ENCODE measurements around the gene USP33. TPM values are rescaled to one million over a fixed set of nuclear protein-coding genes. Genes with fewer than 3 reads are reported as not detected.

Gene USP33
- total and polyA plus RNA-seq, 9 of the 15 experiments (the other 6 are each of a cell fraction or from before 2014, with no cell fraction given), result 22.4 to 83.5 (median 44.7) TPM

GRCh38 chr1:77655431-77655974 lies 104.1 kb downstream of the USP33 start:
- Histone ChIP-seq H4K20me1 (replicated peaks; ENCODE audit: control insufficient read depth, insufficient read depth, low read length) (no peaks in the 10 kb centered on the region), H3K9ac (ENCODE audit: insufficient read depth in 1 of 2, low read depth in 2 of 2, low read length in 2 of 2) (no peak overlapping the region), H2AFZ (ENCODE audit: low read depth, low read length) (no peak overlapping the region), H3K27me3 (ENCODE audit: control insufficient read depth in 2 of 2, insufficient read depth in 2 of 2, low read length in 2 of 2) (no peaks in the 10 kb centered on the region), H3K4me1 (replicated peaks in 1 of 2; ENCODE audit: control insufficient read depth in 2 of 2, insufficient read depth in 2 of 2, low read length in 2 of 2) (no peaks in the 10 kb centered on the region), H3K4me3 (no peak overlapping the region), H3K9me1 (ENCODE audit: control insufficient read depth, insufficient read depth, low read length) (no peaks in the 10 kb centered on the region), H3K27ac (ENCODE audit: extremely low read depth, low read depth, low read length) (peak overlapping the region; percentile 3; the same call in 1 of the 3 replicates), H3K36me3 (ENCODE audit: control insufficient read depth, insufficient read depth, low read length) (no peaks in the 10 kb centered on the region; the same call in 2 of the 3 replicates), H3K9me3 (replicated peaks; ENCODE audit: control insufficient read depth, insufficient read depth, low read depth, low read length) (peaks cover 4% of the 10 kb centered on the region; the same call in 1 of the 2 replicates), H3K4me2 (ENCODE audit: insufficient read depth, low read length) (no peak overlapping the region), H3K79me2 (ENCODE audit: control insufficient read depth, insufficient read depth, low read length) (peaks cover 89% of the 10 kb centered on the region)
- peak; percentile 32 for FAIRE-seq
- ATAC-seq, result peak; percentile 57; the same call in 2 of the 3 replicates
- in situ Hi-C loops (cut with MboI) (no loop called here), intact Hi-C loops (cut with micrococcal nuclease) (no loop called here)
- DNase-seq (ENCODE audit: extremely low read depth in 1 of 4, low spot score in 3 of 4), result no peak
- WGBS (ENCODE audit: insufficient coverage, low coverage, missing lambda C conversion rate), result 33% methylated on average over 2 of the region's 2 CpGs
- TF ChIP-seq NFIC (IDR thresholded peaks at IDR 0.05) (peak; percentile 44), TGIF2 (CRISPR knock-in tag; IDR thresholded peaks at IDR 0.05) (no peak), ATF7 (IDR thresholded peaks at IDR 0.05) (peak; percentile 19; the same call in 1 of the 2 replicates), RAD51 (IDR thresholded peaks at IDR 0.05; ENCODE audit: borderline replicate concordance, low read depth) (no peak)
- CTCF ChIA-PET (ENCODE audit: low intra/inter-chr PET ratio), result no interaction called here
- POLR2A ChIA-PET, result interaction anchor here (1.2 to 1.8 kb wide), 2 partner anchors 14 to 15 kb away, joined by 3 to 4 read pairs; no protein-coding TSS in a partner anchor
- no TSS peak for BruUV-seq (replicated peaks)

- Histone ChIP-seq H4K20me1 (replicated peaks; ENCODE audit: control insufficient read depth, insufficient read depth, low read length) (no peaks in the 10 kb centered on the region), H3K4me3 (no peak overlapping the region), H3K27ac (ENCODE audit: extremely low read depth, low read depth, low read length) (no peak overlapping the region), H3K79me2 (ENCODE audit: control insufficient read depth, insufficient read depth, low read length) (peaks cover 90% of the 10 kb centered on the region), H3K9ac (ENCODE audit: insufficient read depth in 1 of 2, low read depth in 2 of 2, low read length in 2 of 2) (no peak overlapping the region), H3K27me3 (ENCODE audit: control insufficient read depth in 2 of 2, insufficient read depth in 2 of 2, low read length in 2 of 2) (no peaks in the 10 kb centered on the region), H3K4me2 (ENCODE audit: insufficient read depth, low read length) (no peak overlapping the region), H3K36me3 (ENCODE audit: control insufficient read depth, insufficient read depth, low read length) (peaks cover 4% of the 10 kb centered on the region; the same call in 2 of the 3 replicates), H2AFZ (ENCODE audit: low read depth, low read length) (no peak overlapping the region), H3K9me3 (replicated peaks; ENCODE audit: control insufficient read depth, insufficient read depth, low read depth, low read length) (peaks cover 4% of the 10 kb centered on the region; the same call in 1 of the 2 replicates), H3K4me1 (replicated peaks in 1 of 2; ENCODE audit: control insufficient read depth in 2 of 2, insufficient read depth in 2 of 2, low read length in 2 of 2) (no peaks in the 10 kb centered on the region), H3K9me1 (ENCODE audit: control insufficient read depth, insufficient read depth, low read length) (no peaks in the 10 kb centered on the region)
- WGBS (ENCODE audit: insufficient coverage, low coverage, missing lambda C conversion rate), result 85% methylated on average over 6 of the region's 6 CpGs
- ChIA-PET CTCF (ENCODE audit: low intra/inter-chr PET ratio) (no interaction called here), POLR2A (no interaction called here)
- peak; percentile 59; the same call in 1 of the 2 replicates for TF ChIP-seq CEBPG (CRISPR knock-in tag; IDR thresholded peaks at IDR 0.05)
- TF ChIP-seq CEBPG (tag; conservative IDR thresholded peaks at IDR 0.05 in 1 of 2, IDR thresholded peaks at IDR 0.05 in 1 of 2), result peak in 1 of 2 experiments; percentile 74; a peak in 2 of 4 replicates
- no peak for TF ChIP-seq E2F6 (IDR thresholded peaks at IDR 0.05; ENCODE audit: borderline replicate concordance in 1 of 2, extremely low read depth in 1 of 2, insufficient read depth in 1 of 2, insufficient read length in 1 of 2, low read depth in 1 of 2, low read length in 1 of 2, poor library complexity in 1 of 2, severe bottlenecking in 1 of 2)
- TF ChIP-seq VEZF1 (CRISPR knock-in tag; IDR thresholded peaks at IDR 0.05), result no peak
- peak in 1 of 2 experiments; percentile 71; a peak in 2 of 4 replicates for TF ChIP-seq TRIM24 (IDR thresholded peaks at IDR 0.05)
- TF ChIP-seq ATF3 (IDR thresholded peaks at IDR 0.05), result peak; percentile 27; the same call in 1 of the 2 replicates
- TF ChIP-seq ATF3 (CRISPR knock-in tag; conservative IDR thresholded peaks at IDR 0.05), result no peak
- ATAC-seq, result peak; percentile 67
- no peak for FAIRE-seq
- intact Hi-C loops (cut with micrococcal nuclease), result no loop called here
- no TSS peak for BruUV-seq (replicated peaks)
- in situ Hi-C loops (cut with MboI), result no loop called here
- DNase-seq (ENCODE audit: extremely low read depth in 1 of 4, low spot score in 3 of 4), result no peak
Observed at GRCh38 chr1:77652970-77653516, 106.6 kb downstream of the USP33 start.
